ENCODE results near the gene CNTNAP5. TPM values are rescaled to one million over a fixed set of nuclear protein-coding genes. Genes with fewer than 3 reads are reported as not detected.

CNTNAP5 gene
- total RNA-seq, 1 experiment from 2014 or later, result not detected

GRCh38 chr2:124320051-124320688 is 295.1 kb downstream of the CNTNAP5 start:
- no peak overlapping the region for H3K4me3 ChIP-seq (ENCODE audit: low read depth in 2 of 2, low read length in 2 of 2)
- H3K4me1 ChIP-seq (ENCODE audit: control insufficient read depth, insufficient read depth, low read length), result no peaks in the 10 kb centered on the region
- no peak for TF ChIP-seq POLR2AphosphoS5 (IDR thresholded peaks at IDR 0.05; ENCODE audit: low read depth, low read length)
- no peak for TF ChIP-seq SIN3A (IDR thresholded peaks at IDR 0.05; ENCODE audit: borderline replicate concordance, insufficient read depth, low read depth, low read length)
- TF ChIP-seq CTCF (IDR thresholded peaks at IDR 0.05), result no peak
- TF ChIP-seq REST (IDR thresholded peaks at IDR 0.05; ENCODE audit: insufficient read depth in 1 of 2, low read depth in 2 of 2, low read length in 1 of 2), result no peak
- no peak for TF ChIP-seq TCF7L2 (IDR thresholded peaks at IDR 0.05; ENCODE audit: low read depth, low read length)
- in situ Hi-C loops (cut with HindIII; ENCODE audit: low pct_unique_long_range_greater_than_20kb, low sequenced_read_pairs) (no loop called here), intact Hi-C loops (cut with micrococcal nuclease; ENCODE audit: unreplicated experiment) (no loop called here)
- no peaks in the 10 kb centered on the region for H3K9me3 ChIP-seq (ENCODE audit: control insufficient read depth, insufficient read depth, low read depth, low read length)
- H3K27me3 ChIP-seq (ENCODE audit: control insufficient read depth, insufficient read depth, low read length), result no peaks in the 10 kb centered on the region
- ATAC-seq (no peak), DNase-seq (ENCODE audit: low read depth, low spot score) (no peak)
- no TSS peak for BruUV-seq (replicated peaks)
- no peak overlapping the region for H3K27ac ChIP-seq (ENCODE audit: low read length)
- H3K36me3 ChIP-seq (ENCODE audit: control insufficient read depth, insufficient read depth, low read length), result no peaks in the 10 kb centered on the region
- CTCF ChIA-PET, result no interaction called here
- POLR2A ChIA-PET, result no interaction called here

- in situ Hi-C loops (cut with HindIII; ENCODE audit: low pct_unique_long_range_greater_than_20kb, low sequenced_read_pairs), result no loop called here
- intact Hi-C loops (cut with micrococcal nuclease; ENCODE audit: unreplicated experiment), result no loop called here
- H3K27ac ChIP-seq (ENCODE audit: low read length), result no peak overlapping the region
- ATAC-seq, result no peak
- TF ChIP-seq TCF7L2 (IDR thresholded peaks at IDR 0.05; ENCODE audit: low read depth, low read length), result no peak
- TF ChIP-seq POLR2AphosphoS5 (IDR thresholded peaks at IDR 0.05; ENCODE audit: low read depth, low read length), result no peak
- TF ChIP-seq REST (IDR thresholded peaks at IDR 0.05; ENCODE audit: insufficient read depth in 1 of 2, low read depth in 2 of 2, low read length in 1 of 2), result no peak
- TF ChIP-seq CTCF (IDR thresholded peaks at IDR 0.05), result no peak
- no peak for TF ChIP-seq SIN3A (IDR thresholded peaks at IDR 0.05; ENCODE audit: borderline replicate concordance, insufficient read depth, low read depth, low read length)
- H3K9me3 ChIP-seq (ENCODE audit: control insufficient read depth, insufficient read depth, low read depth, low read length), result no peaks in the 10 kb centered on the region
- POLR2A ChIA-PET, result no interaction called here
- BruUV-seq (replicated peaks), result no TSS peak
- H3K36me3 ChIP-seq (ENCODE audit: control insufficient read depth, insufficient read depth, low read length), result no peaks in the 10 kb centered on the region
- no peak overlapping the region for H3K4me3 ChIP-seq (ENCODE audit: low read depth in 2 of 2, low read length in 2 of 2)
- no peak for DNase-seq (ENCODE audit: low read depth, low spot score)
- CTCF ChIA-PET, result no interaction called here
- H3K27me3 ChIP-seq (ENCODE audit: control insufficient read depth, insufficient read depth, low read length), result no peaks in the 10 kb centered on the region
- H3K4me1 ChIP-seq (ENCODE audit: control insufficient read depth, insufficient read depth, low read length), result no peaks in the 10 kb centered on the region
Observed at GRCh38 chr2:124323321-124323720, 298.2 kb downstream of the CNTNAP5 start.
